Psoas muscle (tissue), 8 donors: ENCODE data around the gene IBA57. TPM values are rescaled to one million over a fixed set of nuclear protein-coding genes. Genes with fewer than 3 reads are reported as not detected.
"Not testable (repeated sequence)": the region's sequence is repeated elsewhere in the genome, so short reads cannot be mapped to it uniquely, and the experiment has no call there.

Source experiments
- ATAC-seq, 4 donors: fragments of 200-7000 bp; cut with Tn5 transposase; one replicate each; pipeline ENCODE4 v1.9.1; 2020; ENCODE audit warnings: moderate library complexity in 3 of 4, mild to moderate bottlenecking in 2 of 4
- DNase-seq, 2 donors: peaks; one replicate each; pipeline ENCODE4 v3.0.0-alpha.2; 2020
- H3K27ac ChIP-seq: fragments of 200-600 bp; one replicate; pipeline ENCODE4 v1.8.0; 2022
- H3K27me3 ChIP-seq, 3 donors: fragments of 200-600 bp in 1 of 3; one replicate each; pipeline versions ENCODE4 v1.6.1 to v1.8.0; 2013 to 2022; ENCODE audit warnings: low read length in 2 of 3, mild to moderate bottlenecking in 2 of 3, moderate library complexity in 1 of 3; ENCODE audit not compliant: insufficient read depth in 3 of 3
- H3K36me3 ChIP-seq, 2 donors: fragments of 200-600 bp in 1 of 2; one replicate each; pipeline versions ENCODE4 v1.6.1 to v1.8.0; 2013 to 2022; ENCODE audit warnings: low read depth in 1 of 2, mild to moderate bottlenecking in 1 of 2, moderate library complexity in 1 of 2; ENCODE audit not compliant: insufficient read depth in 1 of 2
- H3K4me1 ChIP-seq: fragments of 200-600 bp; one replicate; pipeline ENCODE4 v1.8.0; 2022
- H3K4me3 ChIP-seq: fragments of 200-600 bp; one replicate; pipeline ENCODE4 v1.8.0; 2022; ENCODE audit warnings: mild to moderate bottlenecking
- H3K9me3 ChIP-seq: fragments of 200-600 bp; one replicate; pipeline ENCODE4 v1.8.0; 2022
- WGBS, 3 donors: extraction: QIAGEN DNeasy Blood & Tissue Kit; methylation state at CpG; one replicate each; pipeline versions ENCODE4 v1.1.6 to v1.1.7; 2013; 5-methylcytosine and 5-hydroxymethylcytosine counted together
- intact Hi-C, 2 donors: fragments of 100-400 bp; cut with DNase I; formaldehyde crosslinking; loops; one replicate each; pipeline versions ENCODE4 v1.11.0 to v1.14.2; 2022
- polyA plus RNA-seq, 3 donors: library from polyadenylated mRNA; stranded (reverse); fragments of 200-250 nt; gene quantifications; one replicate each; pipeline ENCODE4 v1.2.3, GENCODE V29; 2013
- total RNA-seq, 4 donors: library from RNA; stranded (reverse); fragmentation: NEBNext Ultra II Directional in 2 of 4; extraction: Animal tissue kit (Norgen Biotek cat#: 25700) in 2 of 4; gene quantifications; one replicate each; pipeline versions ENCODE4 v1.2.1 to v1.2.4, GENCODE V29; 2021 to 2023
- TF ChIP-seq, protein P1 (sequence below): fragments of 200-600 bp; IDR thresholded peaks from one replicate; pipeline ENCODE4 v1.8.0; 2022; ENCODE audit warnings: antibody characterized with exemption
- donor health status: healthy with polysubstance abuse.
- donor health status: DM: no; HTN: no; CAD: no; lungs with moderate emphysema.
- donor health status: Bipolar disorder and iron deficiency.
- donor health status: healthy.
- donor health status: DM: yes; HTN: yes; CAD: no.
- donor health status: DM: no; HTN: no; CAD: no.
- donor health status: DM: no; HTN: no; CAD: no.
- donor health status: DM: yes; HTN: yes; CAD: no.

IBA57 gene
- total and polyA plus RNA-seq, 7 donors = 7.7 to 26.2 (median 15.1) TPM

DNA sequence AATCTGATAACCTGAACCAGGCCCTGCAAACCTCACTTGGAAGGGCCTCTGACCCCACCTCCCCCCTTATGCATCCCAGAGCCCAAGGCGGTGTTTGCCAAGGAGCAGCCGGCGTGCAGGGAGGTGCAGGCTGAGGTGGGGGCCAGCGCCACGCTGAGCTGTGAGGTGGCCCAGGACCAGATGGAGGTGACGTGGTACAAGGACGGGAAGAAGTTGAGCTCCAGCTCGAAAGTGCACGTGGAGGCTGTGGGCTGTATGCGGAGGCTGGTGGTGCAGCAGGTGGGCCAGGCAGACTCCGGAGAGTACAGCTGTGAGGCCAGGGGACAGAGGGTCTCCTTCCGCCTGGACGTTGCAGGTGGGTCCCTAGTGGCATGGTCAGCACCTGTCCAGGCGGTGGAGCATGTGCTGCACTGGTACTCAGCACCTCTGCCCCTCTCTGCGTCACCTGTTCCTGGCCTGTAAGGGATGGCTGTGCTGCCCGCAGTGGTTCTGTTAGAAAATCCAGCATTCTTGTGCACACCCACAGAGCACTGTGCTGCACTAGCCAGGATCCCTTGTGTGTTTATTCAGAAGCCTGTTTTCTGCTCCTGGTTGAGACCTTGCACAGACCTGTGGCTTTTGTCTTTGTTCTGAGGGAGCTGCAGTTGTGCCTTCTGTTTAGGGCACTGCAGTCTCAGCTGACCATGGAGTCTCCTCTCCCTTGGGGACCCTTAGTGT, 53.8 kb downstream of the IBA57 start:
- DNase-seq (no peak), ATAC-seq (peak in 1 of 4 donors; percentile 0)
- Histone ChIP-seq H3K4me3 (no peak overlapping the region), H3K36me3 (peaks cover 8 to 95% of the 10 kb centered on the region in 2 donors), H3K27ac (peak overlapping the region; percentile 99), H3K27me3 (no peaks in the 10 kb centered on the region), H3K9me3 (no peaks in the 10 kb centered on the region), H3K4me1 (peaks cover 95% of the 10 kb centered on the region)
- WGBS, 3 donors = 53 to 77% (median 58%) methylated on average over 16 of the region's 16 CpGs
- intact Hi-C loops = loop anchor here in 1 of 2 donors (10.0 kb wide), 1 partner anchor 265 kb away; the partner anchor contains the start of gene RNF187
- TF ChIP-seq, protein P1, sequence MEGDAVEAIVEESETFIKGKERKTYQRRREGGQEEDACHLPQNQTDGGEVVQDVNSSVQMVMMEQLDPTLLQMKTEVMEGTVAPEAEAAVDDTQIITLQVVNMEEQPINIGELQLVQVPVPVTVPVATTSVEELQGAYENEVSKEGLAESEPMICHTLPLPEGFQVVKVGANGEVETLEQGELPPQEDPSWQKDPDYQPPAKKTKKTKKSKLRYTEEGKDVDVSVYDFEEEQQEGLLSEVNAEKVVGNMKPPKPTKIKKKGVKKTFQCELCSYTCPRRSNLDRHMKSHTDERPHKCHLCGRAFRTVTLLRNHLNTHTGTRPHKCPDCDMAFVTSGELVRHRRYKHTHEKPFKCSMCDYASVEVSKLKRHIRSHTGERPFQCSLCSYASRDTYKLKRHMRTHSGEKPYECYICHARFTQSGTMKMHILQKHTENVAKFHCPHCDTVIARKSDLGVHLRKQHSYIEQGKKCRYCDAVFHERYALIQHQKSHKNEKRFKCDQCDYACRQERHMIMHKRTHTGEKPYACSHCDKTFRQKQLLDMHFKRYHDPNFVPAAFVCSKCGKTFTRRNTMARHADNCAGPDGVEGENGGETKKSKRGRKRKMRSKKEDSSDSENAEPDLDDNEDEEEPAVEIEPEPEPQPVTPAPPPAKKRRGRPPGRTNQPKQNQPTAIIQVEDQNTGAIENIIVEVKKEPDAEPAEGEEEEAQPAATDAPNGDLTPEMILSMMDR = no peak

DNA sequence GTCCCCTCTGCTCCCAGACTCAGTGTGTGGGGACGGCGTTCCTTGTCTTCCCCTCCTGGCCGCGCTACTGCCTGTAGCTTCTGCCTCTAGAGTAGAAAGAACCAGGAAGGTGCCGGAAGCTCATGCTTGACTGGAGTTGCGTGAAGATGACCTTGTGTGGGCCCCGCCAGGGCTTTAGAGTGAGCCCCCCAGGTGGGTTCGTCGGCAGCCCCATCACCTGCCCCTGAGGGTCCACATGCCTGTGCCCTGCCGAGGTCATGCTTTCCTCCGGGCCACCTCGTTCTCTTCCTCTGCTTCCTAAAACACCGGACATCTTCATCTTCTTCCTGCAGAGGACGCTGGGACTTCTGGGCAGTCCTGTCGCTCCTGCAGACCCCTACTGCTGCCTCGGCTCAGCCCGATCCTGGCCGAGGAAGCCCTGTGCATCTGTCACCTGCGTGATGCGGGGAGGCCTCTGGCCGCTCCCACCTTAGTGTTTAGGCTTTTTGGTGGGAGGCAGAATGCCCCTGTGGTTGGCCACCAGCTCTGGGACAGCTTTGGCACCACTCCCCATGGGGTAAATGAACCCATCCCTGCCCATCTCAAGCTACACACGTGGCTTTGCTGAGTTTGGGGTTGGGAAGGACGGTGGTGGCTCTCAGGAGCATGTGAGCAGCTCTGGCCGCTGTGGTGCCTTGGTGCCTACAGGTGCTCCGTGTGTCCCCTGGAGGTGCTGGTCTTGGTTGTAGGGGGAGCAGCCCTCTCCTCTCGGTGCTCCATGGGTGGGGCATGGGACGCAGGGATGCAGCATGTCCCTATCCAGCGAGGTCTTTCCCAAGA, 54.6 kb downstream of the IBA57 start:
- peak overlapping the region; percentile 7 for H3K4me3 ChIP-seq
- H3K36me3 ChIP-seq = peaks cover 8 to 95% of the 10 kb centered on the region in 2 donors
- ATAC-seq = peak in 2 of 4 donors; percentile 1 to 3
- peaks cover 91% of the 10 kb centered on the region for H3K4me1 ChIP-seq
- H3K9me3 ChIP-seq = no peaks in the 10 kb centered on the region
- TF ChIP-seq, protein P1 = no peak
- H3K27ac ChIP-seq = peak overlapping the region; percentile 99
- DNase-seq = peak in 1 of 2 donors; percentile 66
- WGBS, 3 donors = 65 to 81% (median 71%) methylated on average over 28 of the region's 28 CpGs
- intact Hi-C loops = loop anchor here in 1 of 2 donors (10.0 kb wide), 1 partner anchor 265 kb away; the partner anchor contains the start of gene RNF187
- no peaks in the 10 kb centered on the region for H3K27me3 ChIP-seq

DNA sequence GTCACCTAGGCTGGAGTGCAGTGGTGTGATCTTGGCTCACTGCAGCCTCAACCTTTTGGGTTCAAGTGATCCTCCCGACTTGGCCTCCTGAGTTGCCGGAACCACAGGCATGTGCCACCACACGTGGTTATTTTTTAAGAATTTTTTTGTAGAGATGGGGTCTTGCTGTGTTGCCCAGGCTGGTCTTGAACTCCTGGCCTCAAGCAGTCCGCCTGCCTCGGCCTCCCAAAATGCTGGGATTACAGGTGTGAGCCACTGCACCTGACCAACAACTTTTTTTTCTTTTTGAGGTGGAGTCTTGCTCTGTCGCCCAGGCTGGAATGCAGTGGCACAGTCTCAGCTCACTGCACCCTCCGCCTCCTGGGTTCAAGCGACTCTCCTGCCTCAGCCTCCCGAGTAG, 55.5 kb downstream of the IBA57 start:
- H3K9me3 ChIP-seq, DNase-seq, H3K27me3 ChIP-seq, H3K4me3 ChIP-seq, ATAC-seq, intact Hi-C loops: not testable (repeated sequence)
- H3K36me3 ChIP-seq = peaks cover 8 to 97% of the 10 kb centered on the region in 2 donors
- H3K4me1 ChIP-seq = peaks cover 92% of the 10 kb centered on the region
- 58 to 64% (median 58%) methylated on average over 9 of the region's 9 CpGs for WGBS, 3 donors
- peak overlapping the region; percentile 99 for H3K27ac ChIP-seq

DNA sequence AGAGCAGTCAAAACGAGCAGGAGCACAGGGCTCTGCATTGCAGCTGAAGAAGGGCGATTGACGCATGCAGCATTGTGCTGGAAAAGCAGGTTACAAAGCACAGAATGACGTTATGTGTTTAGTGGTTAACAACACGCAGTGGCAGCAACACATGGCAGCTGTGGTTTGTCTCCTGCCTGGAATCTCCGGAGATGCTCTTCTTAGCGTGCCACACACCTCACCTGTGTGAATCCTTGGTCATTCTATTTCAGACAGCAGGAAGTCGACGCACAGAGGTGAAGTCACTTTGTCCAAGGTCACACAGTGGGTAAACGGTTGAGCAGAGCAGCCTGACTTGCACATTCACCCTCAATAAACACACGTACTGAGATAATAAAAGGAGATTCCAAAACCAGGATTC, 56.9 kb downstream of the IBA57 start:
- ATAC-seq (peak in 3 of 4 donors; percentile 3 to 20 (median 13)), DNase-seq (no peak)
- intact Hi-C loops = no loop called here
- Histone ChIP-seq H3K9me3 (no peaks in the 10 kb centered on the region), H3K27me3 (no peaks in the 10 kb centered on the region), H3K36me3 (peaks cover 8 to 100% of the 10 kb centered on the region in 2 donors), H3K4me3 (peak overlapping the region; percentile 30), H3K27ac (peak overlapping the region; percentile 99), H3K4me1 (peaks cover 95% of the 10 kb centered on the region)
- 49 to 57% (median 56%) methylated on average over 11 of the region's 11 CpGs for WGBS, 3 donors
- TF ChIP-seq, protein P1 = no peak
